Right lobe of liver (tissue), 6 donors: ENCODE results near the gene ZNF660. TPM values are rescaled to one million over a fixed set of nuclear protein-coding genes. Genes with fewer than 3 reads are reported as not detected.
A peak's percentile ranks its signal among the peaks of the same experiment; 100 is the strongest.
"Not testable (repeated sequence)": the region's sequence is repeated elsewhere in the genome, so short reads cannot be mapped to it uniquely, and the experiment has no call there.

Experiments
- ATAC-seq, 4 donors: fragments of 200-7000 bp; cut with Tn5 transposase; one replicate each; pipeline ENCODE4 v1.9.1; 2020; ENCODE audit warnings: mild to moderate bottlenecking in 4 of 4, moderate library complexity in 4 of 4
- DNase-seq, 3 donors: peaks; one replicate each; pipeline ENCODE4 v3.0.0-alpha.2; 2020
- H3K27ac ChIP-seq, 3 donors: fragments of 200-600 bp; one replicate each; pipeline ENCODE4 v1.8.0; 2022
- H3K27me3 ChIP-seq, 2 donors: fragments of 200-600 bp; one replicate each; pipeline ENCODE4 v1.8.0; 2022
- H3K36me3 ChIP-seq, 4 donors: fragments of 200-600 bp; sonication (generic) in 1 of 4; one replicate each; pipeline versions ENCODE4 v1.5.1 to v1.8.0; 2017 to 2022; ENCODE audit warnings: control low read depth in 1 of 4
- H3K4me1 ChIP-seq, 4 donors: fragments of 200-600 bp; sonication (generic) in 1 of 4; one replicate each; pipeline versions ENCODE4 v1.5.1 to v1.8.0; 2017 to 2022; ENCODE audit warnings: control low read depth in 1 of 4
- H3K4me3 ChIP-seq, 3 donors: fragments of 200-600 bp; one replicate each; pipeline ENCODE4 v1.8.0; 2022
- H3K9me3 ChIP-seq, 4 donors: fragments of 200-600 bp; sonication (generic) in 1 of 4; one replicate each; pipeline versions ENCODE4 v1.5.1 to v1.8.0; 2017 to 2022; ENCODE audit warnings: control low read depth in 1 of 4
- CTCF ChIP-seq, 4 donors: fragments of 200-600 bp in 3 of 4; fragments of 450-650 bp in 1 of 4; IDR thresholded peaks; one replicate each; pipeline versions ENCODE4 v1.5.1 to v1.8.0; 2016 to 2022; ENCODE audit warnings: antibody characterized with exemption in 4 of 4, mild to moderate bottlenecking in 2 of 4
- POLR2A ChIP-seq: fragments of 450-650 bp; IDR thresholded peaks from one replicate; pipeline ENCODE4 v1.6.1; 2017; ENCODE audit warnings: antibody characterized with exemption, mild to moderate bottlenecking
- WGBS: methylation state at CpG from one replicate; pipeline ENCODE4 v1.1.6; 2018; ENCODE audit warnings: low coverage, low lambda C conversion rate; ENCODE audit not compliant: insufficient coverage; ENCODE audit errors: missing lambda C conversion rate; 5-methylcytosine and 5-hydroxymethylcytosine counted together
- intact Hi-C, 2 donors: fragments of 100-400 bp; cut with DNase I; formaldehyde crosslinking; loops; one replicate each; pipeline versions ENCODE4 v1.11.2 to v1.14.1; 2022
- total RNA-seq, 6 experiments: library from RNA; depleted of rRNA in 2 of 6; stranded (reverse); fragments of >200 nt in 2 of 6; fragmentation: NEBNext Ultra II Directional in 3 of 6; extraction: Animal tissue kit (Norgen Biotek cat#: 25700) in 3 of 6; gene quantifications; one replicate each; pipeline versions ENCODE4 v1.1.0 to v1.2.4, GENCODE V29; 2016 to 2023
- donor health status: DM: no; HTN: yes; CAD: no.
- donor health status: DM: no; HTN: no; CAD: no.
- donor health status: DM: no; HTN: no; CAD: no.
- donor health status: DM: no; HTN: yes; CAD: no.
- donor health status: DM: no; HTN: yes; CAD: no.

The ZNF660 gene
- total RNA-seq, 6 experiments from 2014 or later = 0.06 to 0.82 (median 0.62) TPM

GRCh38 chr3:44571024-44571423 is 13.7 kb upstream of the ZNF660 start:
- intact Hi-C loops = no loop called here
- DNase-seq = no peak
- Histone ChIP-seq H3K27me3 (no peaks in the 10 kb centered on the region), H3K27ac (no peak overlapping the region), H3K4me3 (no peak overlapping the region), H3K9me3 (peaks cover 0 to 26% (median 15%) of the 10 kb centered on the region in 4 donors), H3K36me3 (peaks cover 0 to 11% (median 2%) of the 10 kb centered on the region in 4 donors), H3K4me1 (no peaks in the 10 kb centered on the region)
- no peak for TF ChIP-seq CTCF (IDR thresholded peaks at IDR 0.05)
- TF ChIP-seq POLR2A = no peak
- WGBS = 90% methylated on average over 3 of the region's 4 CpGs
- ATAC-seq = no peak

- Histone ChIP-seq H3K4me1 (no peaks in the 10 kb centered on the region), H3K4me3 (no peak overlapping the region), H3K9me3 (peaks cover 0 to 11% (median 3%) of the 10 kb centered on the region in 4 donors), H3K36me3 (peaks cover 0 to 3% (median 0%) of the 10 kb centered on the region in 4 donors), H3K27me3 (no peaks in the 10 kb centered on the region), H3K27ac (no peak overlapping the region)
- intact Hi-C loops = no loop called here
- TF ChIP-seq CTCF (IDR thresholded peaks at IDR 0.05) (no peak), POLR2A (no peak)
- ATAC-seq (no peak), DNase-seq (no peak)
Measured at GRCh38 chr3:44576613-44577012, 8.2 kb upstream of the ZNF660 start.

GRCh38 chr3:44577354-44577952 is 7.3 kb upstream of the ZNF660 start:
- H3K27me3 ChIP-seq, intact Hi-C loops, H3K27ac ChIP-seq, DNase-seq, H3K36me3 ChIP-seq, H3K4me3 ChIP-seq, H3K9me3 ChIP-seq, ATAC-seq, H3K4me1 ChIP-seq: not testable (repeated sequence)
- 77% methylated on average over 5 of the region's 11 CpGs for WGBS

- ATAC-seq, intact Hi-C loops, H3K27ac ChIP-seq, H3K9me3 ChIP-seq, H3K36me3 ChIP-seq, H3K4me3 ChIP-seq, H3K4me1 ChIP-seq, H3K27me3 ChIP-seq, DNase-seq: not testable (repeated sequence)
- 95% methylated on average over 12 of the region's 22 CpGs for WGBS
Measured at GRCh38 chr3:44578316-44578715, 6.4 kb upstream of the ZNF660 start.

GRCh38 chr3:44578924-44579515 is 5.7 kb upstream of the ZNF660 start:
- not testable (repeated sequence) for DNase-seq, H3K9me3 ChIP-seq
- peak in 1 of 4 donors; percentile 15 for ATAC-seq

GRCh38 chr3:44579749-44580148 is 5.0 kb upstream of the ZNF660 start:
- DNase-seq, H3K27me3 ChIP-seq, H3K36me3 ChIP-seq, H3K27ac ChIP-seq, ATAC-seq, intact Hi-C loops, H3K4me1 ChIP-seq, H3K4me3 ChIP-seq, H3K9me3 ChIP-seq: not testable (repeated sequence)
- 95% methylated on average over 4 of the region's 15 CpGs for WGBS

More at GRCh38 chr3:44578924-44579515, 5.7 kb upstream of the ZNF660 start:
- H3K36me3 ChIP-seq, H3K27ac ChIP-seq, H3K27me3 ChIP-seq, H3K4me3 ChIP-seq, intact Hi-C loops, H3K4me1 ChIP-seq: not testable (repeated sequence)
- WGBS = 95% methylated on average over 12 of the region's 37 CpGs

GRCh38 chr3:44580971-44581370 is 3.8 kb upstream of the ZNF660 start:
- intact Hi-C loops, ATAC-seq: not testable (repeated sequence)
- 40% methylated on average over 1 of the region's 62 CpGs for WGBS

More at GRCh38 chr3:44580971-44581370, 3.8 kb upstream of the ZNF660 start:
- H3K27me3 ChIP-seq, H3K4me3 ChIP-seq, H3K36me3 ChIP-seq, H3K9me3 ChIP-seq, H3K27ac ChIP-seq, DNase-seq, H3K4me1 ChIP-seq: not testable (repeated sequence)
